RPMI7951 (cell line): ENCODE results near the gene PROCA1. TPM values are rescaled to one million over a fixed set of nuclear protein-coding genes. Genes with fewer than 3 reads are reported as not detected.
A peak's percentile ranks its signal among the peaks of the same experiment; 100 is the strongest.
"Not testable (repeated sequence)": the region's sequence is repeated elsewhere in the genome, so short reads cannot be mapped to it uniquely, and the experiment has no call there.

ENCODE experiments used
- DNase-seq: peaks from one replicate; pipeline ENCODE4 v3.0.0-alpha.2; 2012; ENCODE audit warnings: low read depth
- total RNA-seq: library from RNA; depleted of rRNA; stranded (reverse); fragments of >200 nt; shearing (Covaris generic); gene quantifications from 2 replicates; pipeline ENCODE4 v1.2.3, GENCODE V29; 2014

The PROCA1 gene
- total RNA-seq, 1 experiment from 2014 or later: 1.3 TPM

- DNase-seq: peak; percentile 39
Measured at GRCh38 chr17:28744104-28744971, 32.6 kb upstream of the PROCA1 start.

GRCh38 chr17:28743243-28744103 lies 31.8 kb upstream of the PROCA1 start, which contains the start of gene TRAF4:
TSS of gene TRAF4 (plus strand) at chr17:28744011. CDS start at chr17:28744113, 102 bp downstream.
- DNase-seq: peak; percentile 89

- DNase-seq: no peak
Measured at GRCh38 chr17:28741358-28742349, 30.0 kb upstream of the PROCA1 start.

GRCh38 chr17:28740406-28741357 lies 29.0 kb upstream of the PROCA1 start:
- DNase-seq: no peak

- DNase-seq: no peak
Measured at GRCh38 chr17:28738680-28739384, 27.1 kb upstream of the PROCA1 start.

GRCh38 chr17:28737770-28738679 lies 26.3 kb upstream of the PROCA1 start:
- DNase-seq: no peak

- DNase-seq: no peak
Measured at GRCh38 chr17:28737316-28737715, 25.6 kb upstream of the PROCA1 start.

- not testable (repeated sequence) for DNase-seq
Measured at GRCh38 chr17:28735913-28736769, 24.5 kb upstream of the PROCA1 start.

- peak; percentile 48 for DNase-seq
Measured at GRCh38 chr17:28735242-28735722, 23.6 kb upstream of the PROCA1 start.

GRCh38 chr17:28734712-28735241 lies 23.1 kb upstream of the PROCA1 start:
- no peak for DNase-seq

GRCh38 chr17:28733346-28733745 lies 21.7 kb upstream of the PROCA1 start:
- no peak for DNase-seq

- no peak for DNase-seq
Measured at GRCh38 chr17:28729950-28730330, 18.3 kb upstream of the PROCA1 start.

GRCh38 chr17:28728364-28729200 lies 16.9 kb upstream of the PROCA1 start, which contains the start of gene NEK8:
TSS of gene NEK8 (plus strand) at chr17:28728788. CDS start at chr17:28728814, 26 bp downstream.
- peak; percentile 87 for DNase-seq

GRCh38 chr17:28726627-28727491 lies 15.2 kb upstream of the PROCA1 start:
- DNase-seq: peak; percentile 87

- peak; percentile 62 for DNase-seq
Measured at GRCh38 chr17:28726226-28726626, 14.5 kb upstream of the PROCA1 start, which contains the start of gene TLCD1. TSS of gene TLCD1 (minus strand) at chr17:28726233. CDS start at chr17:28726097, 136 bp downstream.
